ENCODE data around the gene PCNT.

- no peak for TF ChIP-seq ZBTB21 (CRISPR knock-in tag; IDR thresholded peaks at IDR 0.05; ENCODE audit: borderline replicate concordance)
- TF ChIP-seq CTCF (IDR thresholded peaks at IDR 0.05), result no peak
- no peak for TF ChIP-seq JUN (CRISPR knock-in tag; IDR thresholded peaks at IDR 0.05)
- TF ChIP-seq TCF7 (CRISPR knock-in tag; IDR thresholded peaks at IDR 0.05; ENCODE audit: low read depth), result no peak
- TF ChIP-seq, protein P1, sequence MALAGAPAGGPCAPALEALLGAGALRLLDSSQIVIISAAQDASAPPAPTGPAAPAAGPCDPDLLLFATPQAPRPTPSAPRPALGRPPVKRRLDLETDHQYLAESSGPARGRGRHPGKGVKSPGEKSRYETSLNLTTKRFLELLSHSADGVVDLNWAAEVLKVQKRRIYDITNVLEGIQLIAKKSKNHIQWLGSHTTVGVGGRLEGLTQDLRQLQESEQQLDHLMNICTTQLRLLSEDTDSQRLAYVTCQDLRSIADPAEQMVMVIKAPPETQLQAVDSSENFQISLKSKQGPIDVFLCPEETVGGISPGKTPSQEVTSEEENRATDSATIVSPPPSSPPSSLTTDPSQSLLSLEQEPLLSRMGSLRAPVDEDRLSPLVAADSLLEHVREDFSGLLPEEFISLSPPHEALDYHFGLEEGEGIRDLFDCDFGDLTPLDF (CRISPR knock-in tag; IDR thresholded peaks at IDR 0.05), result no peak
- TF ChIP-seq SP1 (CRISPR knock-in tag; conservative IDR thresholded peaks at IDR 0.05), result no peak
- no peak for TF ChIP-seq ESRRA (CRISPR knock-in tag; IDR thresholded peaks at IDR 0.05; ENCODE audit: borderline replicate concordance)
These were observed 9.4 kb upstream of the PCNT start for GRCh38 chr21:46314441-46315020.
